ENCODE results near the gene SNRNP200. TPM values are rescaled to one million over a fixed set of nuclear protein-coding genes. Genes with fewer than 3 reads are reported as not detected.
A peak's percentile ranks its signal among the peaks of the same experiment; 100 is the strongest.

SNRNP200 gene
- polyA plus RNA-seq, 1 donor (not counting 4 experiments of a cell fraction or from before 2014, with no cell fraction given): 78.4 TPM

GRCh38 chr2:96264656-96265348, 40.5 kb downstream of the SNRNP200 start:
- H3K9ac ChIP-seq (ENCODE audit: control insufficient read depth, extremely low read depth, insufficient read depth, low read length): peak overlapping the region; percentile 85
- TF ChIP-seq EZH2 (IDR thresholded peaks at IDR 0.05; ENCODE audit: low read length) (no peak), CTCF (optimal IDR thresholded peaks at IDR 0.05 in 1 of 3, IDR thresholded peaks at IDR 0.05 in 1 of 3, conservative IDR thresholded peaks at IDR 0.05 in 1 of 3; ENCODE audit: extremely low read depth in 1 of 3, insufficient read depth in 2 of 3, low read length in 3 of 3) (peak; percentile 15 to 40 (median 27))
- H3K27ac ChIP-seq (ENCODE audit: control insufficient read depth, insufficient read depth, low read length): no peak overlapping the region
- dilution Hi-C loops (cut with MboI; ENCODE audit: extremely low pct_ligation_motif_present, low sequenced_read_pairs): no loop called here
- peaks cover 17 to 20% of the 10 kb centered on the region in 2 experiments for H3K36me3 ChIP-seq (ENCODE audit: control insufficient read depth in 2 of 2, extremely low read depth in 1 of 2, insufficient read depth in 2 of 2, low read length in 2 of 2)
- H2AFZ ChIP-seq (ENCODE audit: control insufficient read depth, low read length): no peak overlapping the region
- peak overlapping the region; percentile 41 to 97 (median 90) for H3K4me3 ChIP-seq (ENCODE audit: control insufficient read depth in 2 of 3, extremely low read depth in 1 of 3, insufficient read depth in 2 of 3, low read depth in 1 of 3, low read length in 3 of 3)
- peaks cover 4% of the 10 kb centered on the region for H4K20me1 ChIP-seq (ENCODE audit: control insufficient read depth, extremely low read depth, insufficient read depth, low read length)
- H3K27me3 ChIP-seq (ENCODE audit: control insufficient read depth, extremely low read depth, insufficient read depth, low read length): no peaks in the 10 kb centered on the region
- H3K9me3 ChIP-seq (ENCODE audit: control insufficient read depth, low read depth, low read length): no peaks in the 10 kb centered on the region
- no peak for DNase-seq (ENCODE audit: low read depth, low spot score)
- H3K4me1 ChIP-seq (ENCODE audit: control insufficient read depth, extremely low read depth, insufficient read depth, low read length): peaks cover 39% of the 10 kb centered on the region
- peaks cover 63% of the 10 kb centered on the region for H3K79me2 ChIP-seq (ENCODE audit: control insufficient read depth, insufficient read depth, low read length)
- peak overlapping the region; percentile 58 for H3K4me2 ChIP-seq (ENCODE audit: control insufficient read depth, extremely low read depth, insufficient read depth, low read depth, low read length)
- peaks cover 5% of the 10 kb centered on the region for H3K9me1 ChIP-seq (ENCODE audit: control insufficient read depth, extremely low read depth, insufficient read depth, low read length)
- no peak for FAIRE-seq

GRCh38 chr2:96264086-96264485, 41.3 kb downstream of the SNRNP200 start:
- peaks cover 70% of the 10 kb centered on the region for H3K79me2 ChIP-seq (ENCODE audit: control insufficient read depth, insufficient read depth, low read length)
- H2AFZ ChIP-seq (ENCODE audit: control insufficient read depth, low read length): no peak overlapping the region
- H3K9me3 ChIP-seq (ENCODE audit: control insufficient read depth, low read depth, low read length): no peaks in the 10 kb centered on the region
- no peak overlapping the region for H3K9ac ChIP-seq (ENCODE audit: control insufficient read depth, extremely low read depth, insufficient read depth, low read length)
- peaks cover 39% of the 10 kb centered on the region for H3K4me1 ChIP-seq (ENCODE audit: control insufficient read depth, extremely low read depth, insufficient read depth, low read length)
- H3K4me2 ChIP-seq (ENCODE audit: control insufficient read depth, extremely low read depth, insufficient read depth, low read depth, low read length): peak overlapping the region; percentile 58
- peaks cover 5% of the 10 kb centered on the region for H3K9me1 ChIP-seq (ENCODE audit: control insufficient read depth, extremely low read depth, insufficient read depth, low read length)
- H3K4me3 ChIP-seq (ENCODE audit: control insufficient read depth in 2 of 3, extremely low read depth in 1 of 3, insufficient read depth in 2 of 3, low read depth in 1 of 3, low read length in 3 of 3): peak overlapping the region in 1 of 3 experiments; percentile 41
- no peak for TF ChIP-seq CTCF (optimal IDR thresholded peaks at IDR 0.05 in 1 of 3, IDR thresholded peaks at IDR 0.05 in 1 of 3, conservative IDR thresholded peaks at IDR 0.05 in 1 of 3; ENCODE audit: extremely low read depth in 1 of 3, insufficient read depth in 2 of 3, low read length in 3 of 3)
- no peak overlapping the region for H3K27ac ChIP-seq (ENCODE audit: control insufficient read depth, insufficient read depth, low read length)
- peaks cover 12 to 23% of the 10 kb centered on the region in 2 experiments for H3K36me3 ChIP-seq (ENCODE audit: control insufficient read depth in 2 of 2, extremely low read depth in 1 of 2, insufficient read depth in 2 of 2, low read length in 2 of 2)
- peaks cover 8% of the 10 kb centered on the region for H4K20me1 ChIP-seq (ENCODE audit: control insufficient read depth, extremely low read depth, insufficient read depth, low read length)
- FAIRE-seq (no peak), DNase-seq (ENCODE audit: low read depth, low spot score) (no peak)
- H3K27me3 ChIP-seq (ENCODE audit: control insufficient read depth, extremely low read depth, insufficient read depth, low read length): no peaks in the 10 kb centered on the region
- dilution Hi-C loops (cut with MboI; ENCODE audit: extremely low pct_ligation_motif_present, low sequenced_read_pairs): no loop called here
